T-helper 1 cell treated with Interleukin-12 subunit alpha and Interleukin-12 subunit beta and Interleukin-4 antibody, amounts not matched to agents 30 μg/mL and 1 μg/mL, for 36 hours (primary cell): ENCODE data around the gene SUPV3L1.
A peak's percentile ranks its signal among the peaks of the same experiment; 100 is the strongest.

Source experiments
- H3K27ac Mint-ChIP-seq: one replicate; pipeline ENCODE4 v1.8.0; 2021; ENCODE audit warnings: mild to moderate bottlenecking, mixed read lengths
- H3K27me3 Mint-ChIP-seq: one replicate; pipeline ENCODE4 v1.8.0; 2021; ENCODE audit warnings: low read depth, mixed read lengths
- H3K36me3 Mint-ChIP-seq: one replicate; pipeline ENCODE4 v1.8.0; 2021; ENCODE audit warnings: low read depth, mixed read lengths
- H3K4me1 Mint-ChIP-seq: one replicate; pipeline ENCODE4 v1.8.0; 2021; ENCODE audit warnings: low read depth, mixed read lengths
- H3K4me3 Mint-ChIP-seq: one replicate; pipeline ENCODE4 v1.8.0; 2021; ENCODE audit warnings: mild to moderate bottlenecking, moderate library complexity, mixed read lengths
- H3K9me3 Mint-ChIP-seq: one replicate; pipeline ENCODE4 v1.8.0; 2021; ENCODE audit warnings: mixed read lengths

Gene SUPV3L1

DNA sequence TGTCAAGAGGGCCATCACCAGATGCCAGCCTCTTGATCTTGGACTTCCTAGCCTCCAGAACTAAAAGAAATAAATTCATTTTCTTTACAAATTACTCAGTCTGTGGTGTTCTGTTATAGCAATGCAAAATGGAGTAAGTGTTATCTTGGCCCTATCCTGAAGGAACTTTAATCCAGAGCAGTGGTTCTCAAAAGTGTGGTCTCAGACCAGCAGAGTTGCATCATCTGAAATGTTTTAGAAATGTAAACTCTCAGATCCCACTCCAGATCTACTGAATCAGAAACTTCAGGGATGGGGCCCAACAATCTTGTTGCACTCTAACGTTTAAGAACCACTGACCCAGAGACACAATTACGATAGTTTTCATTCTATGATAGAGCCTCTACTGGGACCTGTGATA is 3.2 kb upstream of the SUPV3L1 start:
- Mint-ChIP-seq H3K36me3 (peaks cover 5% of the 10 kb centered on the region), H3K27me3 (no peaks in the 10 kb centered on the region), H3K27ac (no peak overlapping the region), H3K9me3 (no peaks in the 10 kb centered on the region), H3K4me1 (peaks cover 20% of the 10 kb centered on the region), H3K4me3 (no peak overlapping the region)

DNA sequence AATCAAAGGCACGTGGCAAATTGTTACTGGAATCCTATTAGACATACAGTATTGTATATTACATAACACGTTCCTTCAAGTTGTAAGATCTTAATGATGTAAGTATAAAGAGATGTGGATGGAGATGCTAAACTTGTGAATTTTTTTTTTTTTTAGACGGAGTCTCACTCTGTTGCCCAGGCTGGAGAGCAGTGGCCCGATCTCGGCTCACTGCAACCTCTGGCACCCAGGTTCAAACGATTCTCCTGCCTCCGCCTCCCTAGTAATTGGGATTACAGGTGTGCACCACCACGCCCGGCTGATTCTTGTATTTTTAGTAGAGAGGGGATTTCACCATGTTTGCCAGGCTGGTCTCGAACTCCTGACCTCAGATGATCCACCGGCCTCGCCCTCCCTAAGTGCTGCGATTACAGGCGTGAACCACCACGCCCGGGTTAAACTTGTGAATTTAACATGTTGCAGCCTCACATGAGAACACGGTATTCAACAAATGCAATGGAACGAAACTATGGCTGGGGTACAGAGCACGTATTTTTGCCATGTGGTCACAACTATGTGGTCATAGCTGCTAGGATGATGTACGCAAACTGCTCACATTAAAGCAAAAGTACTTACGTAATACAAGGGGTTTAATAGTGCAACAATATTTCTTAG is 818 bp upstream of the SUPV3L1 start:
- H3K36me3 Mint-ChIP-seq: peaks cover 6% of the 10 kb centered on the region
- peak overlapping the region; percentile 99 for H3K27ac Mint-ChIP-seq
- no peaks in the 10 kb centered on the region for H3K9me3 Mint-ChIP-seq
- H3K27me3 Mint-ChIP-seq: no peaks in the 10 kb centered on the region
- H3K4me1 Mint-ChIP-seq: peaks cover 26% of the 10 kb centered on the region
- H3K4me3 Mint-ChIP-seq: peak overlapping the region; percentile 95

DNA sequence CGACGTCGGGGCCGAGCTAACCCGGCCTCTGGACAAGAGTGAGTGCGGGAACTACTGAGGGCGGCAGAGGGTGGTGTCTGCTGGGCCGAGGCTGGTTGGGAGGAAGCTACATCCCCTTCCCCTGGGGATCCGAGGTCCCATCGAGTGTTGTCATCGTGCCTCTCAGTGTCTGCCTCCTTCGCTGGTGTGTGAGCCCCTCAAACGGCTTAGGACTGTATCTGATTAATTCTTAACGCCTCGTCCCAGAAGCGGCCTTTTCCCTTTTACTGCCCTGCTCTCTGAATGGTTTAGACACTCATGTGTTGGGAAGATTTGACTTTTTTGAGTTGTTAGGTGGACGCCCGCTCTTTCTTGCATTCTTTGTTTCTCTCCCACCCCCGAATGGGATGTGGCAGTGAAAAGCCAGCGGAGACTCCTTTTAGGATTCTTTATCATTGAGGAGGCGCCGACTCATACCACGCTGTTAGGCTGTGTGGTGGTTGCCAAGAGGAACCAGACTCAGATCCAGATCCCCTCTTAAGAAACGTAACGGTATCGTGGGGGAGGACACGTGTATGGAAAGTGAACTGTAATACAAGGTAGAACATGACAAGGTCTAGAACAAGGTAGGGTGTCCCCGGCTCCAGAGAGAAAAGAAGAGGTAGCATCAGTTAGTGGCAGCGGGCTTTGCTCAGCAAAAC is 631 bp downstream of the SUPV3L1 start:
- H3K27ac Mint-ChIP-seq: peak overlapping the region; percentile 99
- H3K4me1 Mint-ChIP-seq: peaks cover 31% of the 10 kb centered on the region
- no peaks in the 10 kb centered on the region for H3K9me3 Mint-ChIP-seq
- no peaks in the 10 kb centered on the region for H3K27me3 Mint-ChIP-seq
- peaks cover 6% of the 10 kb centered on the region for H3K36me3 Mint-ChIP-seq
- peak overlapping the region; percentile 95 for H3K4me3 Mint-ChIP-seq

DNA sequence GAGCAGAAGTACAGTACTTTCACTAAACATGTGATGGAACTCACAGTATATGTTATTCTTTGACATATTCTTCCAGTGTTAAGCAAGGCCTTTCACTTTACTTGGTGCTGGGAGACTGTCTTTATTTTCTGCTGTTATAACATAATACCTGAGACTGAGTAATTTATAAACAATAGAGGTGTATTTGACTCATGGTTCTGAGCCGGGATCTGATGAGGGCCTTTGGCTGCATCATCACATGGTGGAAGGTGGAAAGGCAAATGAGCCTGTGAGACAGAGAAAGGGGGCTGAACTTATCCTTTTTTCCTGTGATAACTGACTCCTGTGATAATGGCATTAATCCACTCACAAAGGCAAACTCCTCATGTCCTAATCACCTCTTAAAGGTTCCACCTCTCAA is 1.4 kb downstream of the SUPV3L1 start:
- Mint-ChIP-seq H3K36me3 (peaks cover 10% of the 10 kb centered on the region), H3K4me3 (peak overlapping the region; percentile 95), H3K4me1 (peaks cover 31% of the 10 kb centered on the region), H3K27ac (peak overlapping the region; percentile 99), H3K9me3 (no peaks in the 10 kb centered on the region), H3K27me3 (no peaks in the 10 kb centered on the region)

DNA sequence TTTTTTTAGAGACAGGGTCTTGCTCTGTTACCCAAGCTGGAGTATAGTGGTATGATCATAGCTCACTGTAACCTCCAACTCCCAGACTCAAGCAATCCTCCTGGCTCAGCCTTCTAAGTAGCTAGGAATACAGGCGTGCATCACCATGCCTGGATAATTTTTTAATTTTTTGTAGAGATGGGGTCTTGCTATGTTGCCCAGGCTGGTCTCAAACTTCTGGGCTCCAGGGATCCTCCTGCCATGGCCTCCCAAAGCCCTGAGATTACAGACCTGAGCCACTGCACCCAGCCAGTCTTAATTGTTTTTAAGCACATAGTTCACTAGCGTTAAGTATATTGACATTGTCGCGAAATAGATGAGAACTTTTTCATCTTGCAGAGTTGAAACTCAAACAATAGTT is 2.0 kb downstream of the SUPV3L1 start:
- H3K4me3 Mint-ChIP-seq: no peak overlapping the region
- H3K9me3 Mint-ChIP-seq: no peaks in the 10 kb centered on the region
- no peak overlapping the region for H3K27ac Mint-ChIP-seq
- H3K36me3 Mint-ChIP-seq: peaks cover 14% of the 10 kb centered on the region
- no peaks in the 10 kb centered on the region for H3K27me3 Mint-ChIP-seq
- H3K4me1 Mint-ChIP-seq: peaks cover 31% of the 10 kb centered on the region

GRCh38 chr10:69186524-69186923 is 6.5 kb downstream of the SUPV3L1 start:
- no peak overlapping the region for H3K4me3 Mint-ChIP-seq
- no peaks in the 10 kb centered on the region for H3K27me3 Mint-ChIP-seq
- H3K9me3 Mint-ChIP-seq: no peaks in the 10 kb centered on the region
- peaks cover 25% of the 10 kb centered on the region for H3K36me3 Mint-ChIP-seq
- no peak overlapping the region for H3K27ac Mint-ChIP-seq
- peaks cover 13% of the 10 kb centered on the region for H3K4me1 Mint-ChIP-seq

GRCh38 chr10:69201045-69201444 is 21.0 kb downstream of the SUPV3L1 start:
- H3K4me1 Mint-ChIP-seq: peaks cover 40% of the 10 kb centered on the region
- no peaks in the 10 kb centered on the region for H3K9me3 Mint-ChIP-seq
- no peak overlapping the region for H3K4me3 Mint-ChIP-seq
- H3K36me3 Mint-ChIP-seq: peaks cover 29% of the 10 kb centered on the region
- H3K27me3 Mint-ChIP-seq: no peaks in the 10 kb centered on the region
- peak overlapping the region; percentile 72 for H3K27ac Mint-ChIP-seq

- Mint-ChIP-seq H3K4me1 (peaks cover 50% of the 10 kb centered on the region), H3K9me3 (no peaks in the 10 kb centered on the region), H3K27me3 (no peaks in the 10 kb centered on the region), H3K4me3 (peak overlapping the region; percentile 77), H3K36me3 (peaks cover 42% of the 10 kb centered on the region), H3K27ac (peak overlapping the region; percentile 72)
Observed at GRCh38 chr10:69202332-69202731, 22.3 kb downstream of the SUPV3L1 start.

DNA sequence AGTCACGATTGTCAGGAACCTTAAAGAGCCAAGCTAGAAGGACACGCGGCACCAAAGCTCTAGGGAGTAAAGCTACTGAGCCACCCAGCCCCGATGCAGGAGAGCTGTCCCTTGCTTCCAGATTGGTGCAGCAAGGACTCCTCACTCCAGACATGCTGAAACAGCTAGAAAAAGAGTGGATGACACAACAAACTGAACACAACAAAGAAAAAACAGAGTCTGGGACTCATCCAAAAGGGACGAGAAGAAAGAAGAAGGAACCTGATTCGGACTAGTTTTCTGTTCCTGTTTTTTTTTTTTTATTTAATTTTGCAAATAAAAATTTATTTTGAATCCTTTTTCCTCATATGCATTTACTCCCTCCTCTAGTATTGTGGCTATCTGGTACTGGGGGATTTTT is 28.7 kb downstream of the SUPV3L1 start:
- Mint-ChIP-seq H3K36me3 (peaks cover 48% of the 10 kb centered on the region), H3K27ac (no peak overlapping the region), H3K4me3 (no peak overlapping the region), H3K27me3 (no peaks in the 10 kb centered on the region), H3K9me3 (no peaks in the 10 kb centered on the region), H3K4me1 (peaks cover 59% of the 10 kb centered on the region)

DNA sequence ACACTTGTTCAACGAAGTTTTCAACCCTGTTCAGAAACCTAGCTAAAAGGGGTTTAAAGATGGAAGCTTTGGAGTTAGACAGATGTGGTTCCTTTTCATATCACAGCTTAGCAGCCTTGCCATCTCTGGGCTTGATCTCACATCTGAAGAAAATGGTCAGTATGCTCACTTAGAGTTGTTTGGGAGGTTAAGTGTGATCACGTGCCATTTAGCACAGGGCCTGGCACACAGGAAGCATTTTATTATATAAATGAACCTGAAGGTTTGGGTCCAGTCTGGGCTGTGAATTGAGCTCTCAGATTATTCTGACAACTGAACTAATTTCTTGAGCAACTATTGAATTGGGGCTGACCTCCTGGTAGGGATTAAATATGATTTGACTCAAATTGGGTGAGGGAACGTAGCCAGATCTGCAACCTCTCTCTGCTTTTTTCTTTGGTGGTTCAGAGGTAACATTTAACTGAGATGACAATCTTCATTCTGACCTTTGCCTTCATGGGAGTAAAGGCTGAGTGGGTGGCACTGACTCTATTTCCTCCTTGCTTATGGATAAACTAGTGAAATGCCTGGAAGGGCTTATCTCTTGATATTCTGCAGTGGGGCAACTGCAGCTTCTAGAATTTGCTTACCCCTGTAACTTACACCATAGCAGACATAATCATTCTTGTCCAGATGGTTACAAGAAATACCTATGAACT is 29.9 kb downstream of the SUPV3L1 start:
- Mint-ChIP-seq H3K27me3 (no peaks in the 10 kb centered on the region), H3K27ac (peak overlapping the region; percentile 28), H3K9me3 (peaks cover 9% of the 10 kb centered on the region), H3K4me1 (peaks cover 65% of the 10 kb centered on the region), H3K4me3 (no peak overlapping the region), H3K36me3 (peaks cover 48% of the 10 kb centered on the region)

- Mint-ChIP-seq H3K36me3 (peaks cover 39% of the 10 kb centered on the region), H3K4me3 (no peak overlapping the region), H3K4me1 (peaks cover 69% of the 10 kb centered on the region), H3K9me3 (peaks cover 14% of the 10 kb centered on the region), H3K27me3 (no peaks in the 10 kb centered on the region), H3K27ac (no peak overlapping the region)
Observed at GRCh38 chr10:69211104-69211503, 31.1 kb downstream of the SUPV3L1 start.

DNA sequence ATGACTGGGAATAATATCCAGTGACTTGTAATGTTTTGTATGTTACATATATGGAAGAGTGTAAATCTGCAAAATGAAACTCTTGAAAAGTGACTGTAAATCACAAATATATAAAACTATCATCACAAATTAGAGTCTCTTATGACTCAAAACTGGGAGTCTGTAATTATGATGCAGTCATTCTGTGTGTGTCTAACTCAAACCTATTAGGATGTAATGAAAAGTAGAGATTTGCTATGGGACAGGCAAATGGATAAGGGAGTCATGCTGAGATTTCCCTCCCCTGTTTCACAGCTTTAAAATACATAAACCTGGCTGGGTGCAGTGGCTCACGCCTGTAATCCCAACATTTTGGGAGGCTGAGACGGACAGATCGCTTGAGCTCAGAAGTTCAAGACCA is 31.5 kb downstream of the SUPV3L1 start:
- Mint-ChIP-seq H3K27ac (no peak overlapping the region), H3K27me3 (no peaks in the 10 kb centered on the region), H3K4me1 (peaks cover 69% of the 10 kb centered on the region), H3K36me3 (peaks cover 35% of the 10 kb centered on the region), H3K4me3 (no peak overlapping the region), H3K9me3 (peaks cover 14% of the 10 kb centered on the region)

DNA sequence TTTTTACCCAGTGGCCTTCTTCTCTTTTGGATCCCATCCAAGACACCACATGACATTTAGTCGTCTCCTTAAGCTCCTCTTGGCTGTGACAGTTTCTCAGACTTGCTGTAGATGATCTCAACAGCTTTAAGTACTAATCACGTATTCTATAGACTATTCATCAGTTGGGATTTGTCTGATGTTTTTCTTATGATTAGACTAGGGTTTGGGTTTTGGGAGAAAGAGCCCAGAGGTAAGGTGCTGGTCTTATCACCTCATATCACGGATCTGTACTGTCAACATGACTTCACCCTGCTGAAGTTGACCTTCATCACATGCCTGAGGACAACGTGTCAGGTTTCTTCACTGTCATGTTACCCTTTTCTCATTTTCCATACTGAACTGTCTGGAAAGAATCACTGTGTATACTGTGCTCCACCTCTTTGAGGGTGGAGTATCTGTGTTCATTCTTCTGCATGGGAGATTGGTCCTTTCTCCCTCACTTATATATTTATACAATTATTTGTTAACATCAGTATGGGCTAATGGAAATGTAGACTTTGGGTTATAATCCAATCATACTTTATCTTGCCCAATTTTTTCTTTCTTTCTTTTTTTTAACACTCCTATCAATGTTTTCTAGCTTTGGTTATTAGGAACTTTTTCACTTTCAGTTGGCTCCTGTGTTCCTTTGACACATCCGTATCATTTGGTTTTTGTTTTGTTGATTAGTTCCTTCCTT is 33.7 kb downstream of the SUPV3L1 start:
- Mint-ChIP-seq H3K36me3 (peaks cover 13% of the 10 kb centered on the region), H3K4me1 (peaks cover 54% of the 10 kb centered on the region), H3K27ac (peak overlapping the region; percentile 58), H3K4me3 (no peak overlapping the region), H3K9me3 (peaks cover 14% of the 10 kb centered on the region), H3K27me3 (no peaks in the 10 kb centered on the region)

- Mint-ChIP-seq H3K36me3 (peaks cover 6% of the 10 kb centered on the region), H3K9me3 (peaks cover 14% of the 10 kb centered on the region), H3K27me3 (no peaks in the 10 kb centered on the region), H3K4me1 (peaks cover 46% of the 10 kb centered on the region), H3K27ac (no peak overlapping the region), H3K4me3 (peak overlapping the region; percentile 3)
Observed at GRCh38 chr10:69214666-69215131, 34.7 kb downstream of the SUPV3L1 start.
